ENCODE data around the gene TRAPPC5. TPM values are rescaled to one million over a fixed set of nuclear protein-coding genes. Genes with fewer than 3 reads are reported as not detected.
"Not testable (repeated sequence)": the region's sequence is repeated elsewhere in the genome, so short reads cannot be mapped to it uniquely, and the experiment has no call there.

TRAPPC5 gene
- total RNA-seq, 2 donors from 2014 or later, result 105 to 150 TPM

DNA sequence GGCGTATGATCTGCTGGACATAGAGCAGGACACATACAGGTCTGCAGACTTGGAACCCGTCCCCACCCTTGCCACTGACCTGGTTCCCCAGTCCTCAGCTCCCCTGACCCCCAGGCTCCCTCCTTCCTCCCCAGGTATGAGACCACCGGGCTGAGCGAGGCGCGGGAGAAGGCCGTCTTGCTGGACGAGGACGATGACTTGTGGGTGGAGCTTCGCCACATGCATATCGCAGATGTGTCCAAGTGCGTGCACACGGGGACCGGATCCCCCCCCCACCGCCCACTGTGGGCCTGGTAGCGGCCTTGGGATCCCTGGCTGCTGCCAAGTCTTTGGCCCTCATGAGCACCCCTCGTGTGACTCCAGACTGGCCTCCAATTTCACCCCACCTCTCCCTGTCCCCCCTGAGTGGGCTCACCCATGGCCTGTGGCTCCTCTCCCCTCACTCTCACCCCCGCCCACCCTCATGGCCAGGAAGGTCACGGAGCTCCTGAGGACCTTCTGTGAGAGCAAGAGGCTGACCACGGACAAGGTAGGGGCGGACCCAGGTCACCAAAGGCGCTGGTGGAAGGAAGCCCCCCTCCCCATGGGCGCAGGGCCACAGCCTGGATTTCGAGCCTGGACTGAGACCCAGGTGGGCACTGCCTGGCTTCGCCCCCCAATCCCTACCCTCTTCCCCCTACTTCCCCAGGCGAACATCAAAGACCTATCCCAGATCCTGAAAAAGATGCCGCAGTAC lies 38.2 kb upstream of the TRAPPC5 start:
- Histone ChIP-seq H3K9me3 (no peaks in the 10 kb centered on the region), H3K4me3 (no peak overlapping the region), H3K27me3 (replicated peaks; ENCODE audit: insufficient read depth) (no peaks in the 10 kb centered on the region), H3K27ac (no peak overlapping the region), H3K4me1 (replicated peaks) (no peaks in the 10 kb centered on the region), H3K36me3 (no peaks in the 10 kb centered on the region)
- DNase-seq (ENCODE audit: low spot score), result no peak
- 88% methylated on average over 24 of the region's 27 CpGs for WGBS
- intact Hi-C loops (cut with DNase I), result no loop called here
- TF ChIP-seq POLR2AphosphoS5 (IDR thresholded peaks at IDR 0.05), result no peak
- TF ChIP-seq, protein P1, sequence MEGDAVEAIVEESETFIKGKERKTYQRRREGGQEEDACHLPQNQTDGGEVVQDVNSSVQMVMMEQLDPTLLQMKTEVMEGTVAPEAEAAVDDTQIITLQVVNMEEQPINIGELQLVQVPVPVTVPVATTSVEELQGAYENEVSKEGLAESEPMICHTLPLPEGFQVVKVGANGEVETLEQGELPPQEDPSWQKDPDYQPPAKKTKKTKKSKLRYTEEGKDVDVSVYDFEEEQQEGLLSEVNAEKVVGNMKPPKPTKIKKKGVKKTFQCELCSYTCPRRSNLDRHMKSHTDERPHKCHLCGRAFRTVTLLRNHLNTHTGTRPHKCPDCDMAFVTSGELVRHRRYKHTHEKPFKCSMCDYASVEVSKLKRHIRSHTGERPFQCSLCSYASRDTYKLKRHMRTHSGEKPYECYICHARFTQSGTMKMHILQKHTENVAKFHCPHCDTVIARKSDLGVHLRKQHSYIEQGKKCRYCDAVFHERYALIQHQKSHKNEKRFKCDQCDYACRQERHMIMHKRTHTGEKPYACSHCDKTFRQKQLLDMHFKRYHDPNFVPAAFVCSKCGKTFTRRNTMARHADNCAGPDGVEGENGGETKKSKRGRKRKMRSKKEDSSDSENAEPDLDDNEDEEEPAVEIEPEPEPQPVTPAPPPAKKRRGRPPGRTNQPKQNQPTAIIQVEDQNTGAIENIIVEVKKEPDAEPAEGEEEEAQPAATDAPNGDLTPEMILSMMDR (IDR thresholded peaks at IDR 0.05), result no peak

DNA sequence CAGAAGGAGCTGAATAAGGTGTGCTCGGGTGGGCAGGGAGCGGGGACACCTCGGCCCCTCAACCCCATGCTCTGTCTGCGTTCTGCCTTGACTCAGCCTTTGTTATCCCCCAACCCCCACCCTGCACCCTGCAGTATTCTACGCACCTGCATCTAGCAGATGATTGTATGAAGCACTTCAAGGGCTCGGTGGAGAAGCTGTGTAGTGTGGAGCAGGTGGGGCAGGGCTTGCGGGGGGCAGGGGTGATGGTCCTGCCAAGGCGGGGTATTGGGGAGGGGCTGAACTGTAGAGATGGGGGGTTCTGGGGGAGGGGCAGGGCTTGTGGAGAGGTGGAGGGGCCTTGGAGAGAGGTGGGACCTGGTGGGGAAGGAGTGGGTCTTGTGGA lies 37.6 kb upstream of the TRAPPC5 start:
- intact Hi-C loops (cut with DNase I), result no loop called here
- no peak for DNase-seq (ENCODE audit: low spot score)
- Histone ChIP-seq H3K36me3 (no peaks in the 10 kb centered on the region), H3K4me1 (replicated peaks) (no peaks in the 10 kb centered on the region), H3K27ac (no peak overlapping the region), H3K9me3 (no peaks in the 10 kb centered on the region), H3K27me3 (replicated peaks; ENCODE audit: insufficient read depth) (no peaks in the 10 kb centered on the region), H3K4me3 (no peak overlapping the region)
- TF ChIP-seq POLR2A (IDR thresholded peaks at IDR 0.05), result no peak
- TF ChIP-seq, protein P1 (IDR thresholded peaks at IDR 0.05), result no peak
- no peak for TF ChIP-seq POLR2AphosphoS5 (IDR thresholded peaks at IDR 0.05)
- WGBS, result 91% methylated on average over 8 of the region's 8 CpGs

DNA sequence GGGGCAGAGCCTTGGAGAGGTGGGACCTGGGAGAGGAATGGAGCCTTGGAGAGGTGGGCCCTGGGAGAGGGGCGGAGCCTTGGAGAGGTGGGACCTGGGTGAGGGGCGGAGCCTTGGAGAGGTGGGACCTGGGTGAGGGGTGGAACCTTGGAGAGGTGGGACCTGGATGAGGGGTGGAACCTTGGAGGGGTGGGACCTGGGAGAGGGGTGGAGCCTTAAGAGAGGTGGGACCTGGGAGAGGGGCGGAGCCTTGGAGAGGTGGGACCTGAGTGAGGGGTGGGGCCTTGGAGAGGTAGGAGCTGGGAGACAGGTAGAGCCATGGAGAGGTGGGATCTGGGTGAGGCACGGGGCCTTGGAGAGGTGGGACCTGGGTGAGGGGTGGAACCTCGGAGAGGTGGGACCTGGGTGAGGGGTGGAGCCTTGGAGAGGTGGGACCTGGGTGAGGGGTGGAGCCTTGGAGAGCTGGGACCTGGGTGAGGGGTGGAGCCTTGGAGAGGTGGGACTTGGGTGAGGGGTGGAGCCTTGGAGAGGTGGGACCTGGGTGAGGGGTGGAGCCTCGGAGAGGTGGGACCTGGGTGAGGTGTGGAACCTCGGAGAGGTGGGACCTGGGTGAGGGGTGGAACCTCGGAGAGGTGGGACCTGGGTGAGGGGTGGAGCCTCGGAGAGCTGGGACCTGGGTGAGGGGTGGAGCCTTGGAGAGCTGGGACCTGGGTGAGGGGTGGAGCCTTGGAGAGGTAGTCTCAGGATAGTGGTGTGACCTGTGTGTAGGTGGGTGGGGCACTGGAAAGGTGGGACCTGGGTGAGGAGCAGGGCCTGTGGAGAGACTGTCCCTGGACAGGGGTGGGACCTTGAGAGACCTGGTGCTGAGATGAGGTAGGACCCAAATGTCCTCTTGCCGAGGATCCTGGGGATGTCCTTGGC lies 36.7 kb upstream of the TRAPPC5 start:
- DNase-seq (ENCODE audit: low spot score); H3K4me1 ChIP-seq (replicated peaks); H3K9me3 ChIP-seq; intact Hi-C loops (cut with DNase I); H3K27ac ChIP-seq; H3K36me3 ChIP-seq; H3K4me3 ChIP-seq; H3K27me3 ChIP-seq (replicated peaks; ENCODE audit: insufficient read depth): not testable (repeated sequence)
- WGBS, result 64% methylated on average over 10 of the region's 10 CpGs

DNA sequence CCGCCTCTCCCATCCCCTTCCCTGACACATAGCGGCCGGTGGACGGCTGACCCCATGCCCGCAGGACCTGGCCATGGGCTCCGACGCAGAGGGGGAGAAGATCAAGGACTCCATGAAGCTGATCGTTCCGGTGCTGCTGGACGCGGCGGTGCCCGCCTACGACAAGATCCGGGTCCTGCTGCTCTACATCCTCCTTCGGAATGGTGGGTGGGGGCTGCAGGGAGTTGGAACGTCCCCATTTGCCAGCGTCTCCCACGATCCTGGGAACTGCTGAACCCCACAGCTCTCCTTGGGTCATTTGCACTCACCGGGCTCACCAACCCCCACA lies 36.1 kb upstream of the TRAPPC5 start:
- no peak for TF ChIP-seq POLR2AphosphoS5 (IDR thresholded peaks at IDR 0.05)
- no peak for TF ChIP-seq POLR2A (IDR thresholded peaks at IDR 0.05)
- TF ChIP-seq, protein P1 (IDR thresholded peaks at IDR 0.05), result no peak
- no peaks in the 10 kb centered on the region for H3K9me3 ChIP-seq
- WGBS, result 82% methylated on average over 4 of the region's 20 CpGs
- H3K36me3 ChIP-seq, result no peaks in the 10 kb centered on the region
- no peak overlapping the region for H3K27ac ChIP-seq
- DNase-seq (ENCODE audit: low spot score), result no peak
- H3K4me3 ChIP-seq, result no peak overlapping the region
- H3K27me3 ChIP-seq (replicated peaks; ENCODE audit: insufficient read depth), result no peaks in the 10 kb centered on the region
- intact Hi-C loops (cut with DNase I), result no loop called here
- no peaks in the 10 kb centered on the region for H3K4me1 ChIP-seq (replicated peaks)

DNA sequence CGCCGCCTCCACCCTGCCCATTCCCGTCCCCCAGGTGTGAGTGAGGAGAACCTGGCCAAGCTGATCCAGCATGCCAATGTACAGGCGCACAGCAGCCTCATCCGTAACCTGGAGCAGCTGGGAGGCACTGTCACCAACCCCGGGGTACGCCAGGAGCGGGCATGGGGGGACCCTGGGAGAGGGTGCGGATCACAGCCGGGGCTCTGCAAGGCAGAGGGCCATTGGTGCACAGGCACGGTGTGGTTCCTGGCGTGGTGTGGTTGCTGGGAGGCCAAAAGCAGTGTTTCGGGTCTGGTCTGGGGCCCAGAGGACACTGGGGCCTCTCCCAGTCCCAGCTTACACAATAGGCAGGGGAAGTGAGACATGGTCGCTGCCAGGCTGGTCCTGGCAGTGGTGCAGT lies 35.5 kb upstream of the TRAPPC5 start:
- H3K4me1 ChIP-seq (replicated peaks), result no peaks in the 10 kb centered on the region

More for the DNA sequence above, 35.5 kb upstream of the TRAPPC5 start:
- Histone ChIP-seq H3K4me3 (no peak overlapping the region), H3K36me3 (no peaks in the 10 kb centered on the region), H3K27ac (no peak overlapping the region), H3K9me3 (no peaks in the 10 kb centered on the region), H3K27me3 (replicated peaks; ENCODE audit: insufficient read depth) (no peaks in the 10 kb centered on the region)
- WGBS, result 91% methylated on average over 14 of the region's 14 CpGs
- no peak for DNase-seq (ENCODE audit: low spot score)
- TF ChIP-seq POLR2AphosphoS5 (IDR thresholded peaks at IDR 0.05) (no peak), POLR2A (IDR thresholded peaks at IDR 0.05) (no peak)
- TF ChIP-seq, protein P1 (IDR thresholded peaks at IDR 0.05), result no peak
- intact Hi-C loops (cut with DNase I), result no loop called here
